Measurements from ENCODE around the gene PRKCA.
"Not testable (repeated sequence)": the region's sequence is repeated elsewhere in the genome, so short reads cannot be mapped to it uniquely, and the experiment has no call there.

Gene PRKCA

GRCh38 chr17:66326476-66327047, 24.1 kb downstream of the PRKCA start:
- DNase-seq (ENCODE audit: low read depth): no peak

- no peak for DNase-seq (ENCODE audit: low read depth)
Observed at GRCh38 chr17:66330646-66331037, 28.2 kb downstream of the PRKCA start.

GRCh38 chr17:66331038-66331816, 28.8 kb downstream of the PRKCA start:
- no peak for DNase-seq (ENCODE audit: low read depth)

GRCh38 chr17:66335797-66336196, 33.4 kb downstream of the PRKCA start:
- no peak for DNase-seq (ENCODE audit: low read depth)

GRCh38 chr17:66337268-66337667, 34.9 kb downstream of the PRKCA start:
- DNase-seq (ENCODE audit: low read depth): no peak

GRCh38 chr17:66337866-66338485, 35.6 kb downstream of the PRKCA start:
- DNase-seq (ENCODE audit: low read depth): no peak

GRCh38 chr17:66338937-66339336, 36.5 kb downstream of the PRKCA start:
- no peak for DNase-seq (ENCODE audit: low read depth)

- no peak for DNase-seq (ENCODE audit: low read depth)
Observed at GRCh38 chr17:66339561-66339960, 37.1 kb downstream of the PRKCA start.

GRCh38 chr17:66340720-66341119, 38.3 kb downstream of the PRKCA start:
- DNase-seq (ENCODE audit: low read depth): no peak

- no peak for DNase-seq (ENCODE audit: low read depth)
Observed at GRCh38 chr17:66341462-66341861, 39.0 kb downstream of the PRKCA start.

GRCh38 chr17:66342263-66342662, 39.9 kb downstream of the PRKCA start:
- DNase-seq (ENCODE audit: low read depth): not testable (repeated sequence)

GRCh38 chr17:66343531-66344078, 41.2 kb downstream of the PRKCA start:
- no peak for DNase-seq (ENCODE audit: low read depth)

- DNase-seq (ENCODE audit: low read depth): no peak
Observed at GRCh38 chr17:66344473-66344872, 42.1 kb downstream of the PRKCA start.

GRCh38 chr17:66345264-66345663, 42.9 kb downstream of the PRKCA start:
- no peak for DNase-seq (ENCODE audit: low read depth)

GRCh38 chr17:66345949-66346638, 43.7 kb downstream of the PRKCA start:
- DNase-seq (ENCODE audit: low read depth): not testable (repeated sequence)

GRCh38 chr17:66347661-66348514, 45.5 kb downstream of the PRKCA start:
- DNase-seq (ENCODE audit: low read depth): no peak

GRCh38 chr17:66348584-66349165, 46.3 kb downstream of the PRKCA start:
- DNase-seq (ENCODE audit: low read depth): peak; percentile 38

- DNase-seq (ENCODE audit: low read depth): no peak
Observed at GRCh38 chr17:66349521-66350254, 47.3 kb downstream of the PRKCA start.

GRCh38 chr17:66350576-66350975, 48.2 kb downstream of the PRKCA start:
- DNase-seq (ENCODE audit: low read depth): not testable (repeated sequence)

GRCh38 chr17:66351033-66351432, 48.6 kb downstream of the PRKCA start:
- no peak for DNase-seq (ENCODE audit: low read depth)

Data from GM04504 (cell line).